Measurements from ENCODE around the gene LENG1.

The LENG1 gene

GRCh38 chr19:54162241-54162805 is 2.8 kb upstream of the LENG1 start:
- FAIRE-seq = no peak

GRCh38 chr19:54160854-54161253 is 1.3 kb upstream of the LENG1 start:
- no peak for FAIRE-seq

GRCh38 chr19:54160182-54160811 is 776 bp upstream of the LENG1 start:
- no peak for FAIRE-seq

GRCh38 chr19:54158812-54159351 is 639 bp downstream of the LENG1 start:
- FAIRE-seq = no peak

GRCh38 chr19:54156953-54157352 is 2.6 kb downstream of the LENG1 start:
- FAIRE-seq = no peak

GRCh38 chr19:54156490-54156889 is 3.0 kb downstream of the LENG1 start:
- no peak for FAIRE-seq

- FAIRE-seq = no peak
These were observed 3.8 kb downstream of the LENG1 start for GRCh38 chr19:54155694-54156093.

- FAIRE-seq = no peak
These were observed 4.7 kb downstream of the LENG1 start for GRCh38 chr19:54154603-54155345.

- FAIRE-seq = no peak
These were observed 5.7 kb downstream of the LENG1 start for GRCh38 chr19:54153731-54154326.

- no peak for FAIRE-seq
These were observed 6.5 kb downstream of the LENG1 start for GRCh38 chr19:54152878-54153524.

- no peak for FAIRE-seq
These were observed 7.3 kb downstream of the LENG1 start for GRCh38 chr19:54152267-54152666.

GRCh38 chr19:54151362-54152035 is 8.0 kb downstream of the LENG1 start:
- no peak for FAIRE-seq

- FAIRE-seq = no peak
These were observed 10.3 kb downstream of the LENG1 start for GRCh38 chr19:54149021-54149812.

- FAIRE-seq = no peak
These were observed 11.4 kb downstream of the LENG1 start for GRCh38 chr19:54148158-54148557.

- FAIRE-seq = no peak
These were observed 11.8 kb downstream of the LENG1 start for GRCh38 chr19:54147676-54148075.

GRCh38 chr19:54145541-54146158 is 13.9 kb downstream of the LENG1 start:
- no peak for FAIRE-seq

- no peak for FAIRE-seq
These were observed 17.2 kb downstream of the LENG1 start for GRCh38 chr19:54142166-54142780.

- no peak for FAIRE-seq
These were observed 18.2 kb downstream of the LENG1 start for GRCh38 chr19:54141356-54141755.

- no peak for FAIRE-seq
These were observed 20.8 kb downstream of the LENG1 start for GRCh38 chr19:54138489-54139256.

Data from A204.1 (cell line).